HG03108 (cell line): ENCODE data around the gene HUS1.
"Not testable (repeated sequence)": the region's sequence is repeated elsewhere in the genome, so short reads cannot be mapped to it uniquely, and the experiment has no call there.

Source experiments
- ATAC-seq: cut with Tn5 transposase; IDR thresholded peaks from one replicate; pipeline ENCODE4 v1.9.1; 2021; ENCODE audit warnings: moderate library complexity; ENCODE audit not compliant: unreplicated experiment

The HUS1 gene

DNA sequence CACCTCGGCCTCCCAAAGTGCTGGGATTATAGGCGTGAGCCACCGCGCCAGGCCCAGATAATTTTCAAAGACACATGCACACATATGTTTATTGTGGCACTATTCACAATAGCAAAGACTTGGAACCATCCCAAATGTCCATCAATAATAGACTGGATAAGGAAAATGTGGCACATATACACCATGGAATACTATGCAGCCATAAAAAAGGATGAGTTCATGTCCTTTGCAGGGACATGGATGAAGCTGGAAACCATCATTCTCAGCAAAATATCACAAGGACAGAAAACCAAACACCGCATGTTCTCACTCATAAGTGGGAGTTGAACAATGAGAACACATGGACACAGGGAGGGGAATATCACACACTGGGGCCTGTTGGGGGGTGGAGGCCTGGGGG lies 1.2 kb upstream of the HUS1 start:
- ATAC-seq: not testable (repeated sequence)

GRCh38 chr7:47979832-47980181 lies 392 bp upstream of the HUS1 start:
- no peak for ATAC-seq

DNA sequence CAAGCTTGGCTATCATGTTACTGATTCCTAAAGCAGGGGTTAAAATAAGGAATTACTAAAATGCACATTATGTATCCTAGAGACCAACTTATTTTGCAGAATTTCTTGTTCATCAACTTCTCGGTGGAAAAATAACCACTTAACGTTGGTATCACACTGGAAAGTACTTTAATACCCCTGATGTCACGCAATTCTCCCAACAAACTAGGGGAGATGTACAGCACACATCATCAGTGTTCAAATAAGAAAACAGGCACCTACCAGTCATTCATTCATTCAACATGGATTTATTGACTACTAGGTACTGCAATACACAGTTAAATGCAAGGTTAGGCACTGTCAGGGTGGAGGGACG lies 648 bp downstream of the HUS1 start:
- ATAC-seq: no peak

- no peak for ATAC-seq
Observed at GRCh38 chr7:47973739-47974138, 5.7 kb downstream of the HUS1 start.

DNA sequence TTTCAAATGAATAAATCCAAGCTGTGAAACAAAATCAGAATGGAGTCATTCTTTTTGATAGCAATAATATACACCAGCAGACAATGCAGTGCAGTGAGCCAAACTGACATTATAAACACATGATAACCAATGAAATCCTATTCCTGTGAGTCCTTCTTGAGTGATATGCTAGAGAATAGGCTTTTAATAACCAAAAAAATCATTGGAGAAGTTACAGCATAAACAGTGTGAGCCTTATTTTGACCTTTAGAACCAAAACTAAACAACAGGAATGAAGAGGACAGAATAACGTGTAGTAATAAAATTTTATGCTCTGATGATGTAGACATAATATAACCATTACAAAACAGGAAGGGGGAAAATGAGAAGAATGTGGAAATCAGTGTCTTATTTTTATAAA lies 8.7 kb downstream of the HUS1 start:
- no peak for ATAC-seq

DNA sequence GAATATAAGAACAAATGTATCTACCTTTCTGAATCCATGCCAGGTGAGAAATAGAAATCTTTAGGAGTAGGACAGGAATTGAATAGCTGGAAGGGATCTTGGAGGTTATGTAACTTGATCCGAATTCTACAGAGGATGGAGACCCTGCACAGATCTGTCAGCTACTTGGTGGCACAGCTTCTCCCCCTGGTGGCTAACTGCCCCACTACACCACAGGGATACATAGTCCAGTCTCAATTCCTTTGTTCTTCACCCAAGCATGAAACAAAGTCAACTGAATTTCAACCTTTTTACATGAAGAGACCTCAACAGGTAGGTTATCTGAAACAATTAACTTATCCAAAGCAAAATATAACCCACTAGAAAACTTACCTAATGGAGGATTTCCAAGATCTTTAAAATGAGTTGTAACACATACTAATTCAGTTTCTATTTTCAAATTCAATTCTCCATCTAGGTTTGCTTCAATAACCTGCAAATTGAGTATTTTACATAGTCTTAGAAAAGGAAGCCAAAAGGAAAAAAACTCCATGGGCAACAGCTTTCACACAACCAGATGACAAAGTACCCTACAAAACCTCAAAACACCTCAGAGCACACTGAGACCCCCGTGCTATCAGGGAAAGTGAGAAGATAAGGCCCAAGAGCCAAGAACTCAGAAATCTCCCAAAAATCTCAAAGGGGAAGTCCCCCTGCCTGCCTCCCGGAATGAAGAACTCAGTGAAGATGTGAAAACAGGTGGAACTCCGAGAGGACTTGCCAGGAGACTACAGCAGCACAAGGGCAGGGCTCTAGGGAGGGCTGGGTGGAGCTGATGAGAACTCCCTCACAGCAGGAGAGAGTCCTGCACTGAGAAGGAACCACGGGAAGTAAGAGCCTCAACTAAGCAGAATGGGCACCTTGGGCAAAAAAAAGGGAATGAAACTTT lies 10.3 kb downstream of the HUS1 start:
- peak; percentile 60 for ATAC-seq

DNA sequence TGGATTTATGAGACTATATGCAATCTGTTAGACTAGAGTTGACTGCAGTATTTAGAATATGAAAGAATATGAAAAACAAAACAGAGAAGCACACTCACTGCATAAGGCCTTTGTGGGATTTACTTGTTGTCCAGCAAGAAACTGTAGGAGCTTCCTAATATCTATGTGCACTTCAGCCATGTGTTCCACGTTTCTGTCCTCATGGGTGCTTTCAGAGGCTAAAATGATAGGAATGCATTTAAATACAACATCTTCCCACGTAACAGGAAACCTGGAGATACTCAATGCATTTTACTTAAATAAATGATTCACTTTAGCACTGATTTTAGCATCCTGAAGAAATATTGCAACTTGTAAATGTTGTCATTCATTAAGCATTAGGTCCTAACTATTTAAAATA lies 11.7 kb downstream of the HUS1 start:
- no peak for ATAC-seq

GRCh38 chr7:47967123-47967522 lies 12.3 kb downstream of the HUS1 start:
- ATAC-seq: no peak

GRCh38 chr7:47965456-47965855 lies 14.0 kb downstream of the HUS1 start:
- no peak for ATAC-seq

DNA sequence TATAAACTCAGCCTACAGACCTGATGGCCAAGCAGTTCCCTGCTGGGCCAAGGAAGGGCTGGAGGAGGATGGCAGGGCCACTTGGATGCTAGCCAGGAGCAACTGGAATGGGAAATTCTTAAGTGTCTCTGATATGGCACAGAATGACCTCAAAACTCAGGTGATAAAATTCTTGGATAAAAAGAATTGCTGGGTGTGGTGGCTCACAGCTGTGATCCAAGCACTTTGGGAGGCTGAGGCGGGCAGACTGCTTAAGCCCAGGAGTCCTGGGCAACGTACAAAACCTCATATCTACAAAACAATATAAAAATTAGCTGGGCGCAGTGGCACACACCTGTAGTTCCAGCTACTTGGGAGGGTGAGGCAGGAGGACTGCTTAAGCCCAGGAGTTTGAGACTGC lies 17.2 kb downstream of the HUS1 start:
- ATAC-seq: no peak

- ATAC-seq: no peak
Observed at GRCh38 chr7:47957156-47957555, 22.3 kb downstream of the HUS1 start.

GRCh38 chr7:47956220-47956619 lies 23.2 kb downstream of the HUS1 start:
- no peak for ATAC-seq

- ATAC-seq: no peak
Observed at GRCh38 chr7:47954231-47954911, 25.0 kb downstream of the HUS1 start.

GRCh38 chr7:47953822-47954221 lies 25.6 kb downstream of the HUS1 start:
- ATAC-seq: no peak

DNA sequence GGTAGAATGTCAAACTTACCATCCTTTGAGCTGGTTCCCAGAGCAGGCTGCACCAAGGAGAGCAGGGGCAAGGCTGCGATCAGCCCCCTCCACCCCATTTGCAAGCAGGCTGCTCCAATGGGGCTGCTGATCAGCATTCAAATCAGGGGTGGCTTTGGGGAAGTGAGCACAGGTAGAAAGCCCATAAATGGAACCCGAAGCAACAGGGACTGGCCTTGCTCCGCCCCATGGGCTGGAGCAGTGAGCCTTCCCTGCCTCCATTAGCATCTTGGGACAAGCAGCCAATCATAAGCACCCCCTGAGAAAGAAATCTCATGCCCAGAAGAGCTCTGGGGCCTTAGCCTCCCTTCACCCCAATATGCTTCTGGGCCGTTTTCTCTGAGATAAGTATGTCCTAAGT lies 27.2 kb downstream of the HUS1 start:
- no peak for ATAC-seq

DNA sequence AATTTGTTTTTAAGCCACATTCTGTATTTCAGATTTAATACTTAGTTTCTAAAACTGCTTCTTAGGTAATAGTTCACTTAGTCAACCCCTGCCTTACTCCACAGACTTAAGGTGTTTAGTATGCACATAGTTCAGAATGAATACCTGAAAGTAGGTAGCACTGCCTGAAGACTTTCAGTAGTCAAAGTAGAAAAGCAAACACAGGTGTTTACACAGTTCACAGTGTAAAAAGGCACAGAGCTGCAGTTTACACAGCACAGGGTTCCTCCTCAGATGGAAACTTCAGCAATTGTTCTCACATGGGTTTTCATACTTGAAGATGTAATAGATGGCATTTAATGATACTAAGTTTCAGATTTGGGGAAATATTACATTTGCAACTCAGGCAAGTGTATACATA lies 28.0 kb downstream of the HUS1 start:
- ATAC-seq: no peak

DNA sequence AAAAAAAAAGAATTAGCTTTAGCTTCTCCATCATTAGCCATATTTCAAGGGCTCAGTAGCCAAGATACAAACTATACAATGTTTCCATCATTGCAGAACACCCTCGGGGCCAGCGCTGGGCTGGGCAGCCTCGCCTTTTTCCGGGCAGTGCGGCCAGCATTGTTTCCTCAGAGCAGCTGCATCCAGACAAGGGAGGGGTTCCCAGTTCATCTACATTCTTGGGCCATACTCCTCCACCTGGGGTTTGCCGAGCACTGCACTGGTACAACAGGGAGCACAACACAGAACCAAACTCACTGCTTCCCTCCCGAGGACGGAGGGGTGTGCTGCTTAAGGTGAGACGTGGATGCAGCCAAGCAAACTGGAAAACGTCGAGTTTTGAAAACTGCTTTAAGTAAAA lies 28.7 kb downstream of the HUS1 start:
- no peak for ATAC-seq

- ATAC-seq: no peak
Observed at GRCh38 chr7:47949703-47950102, 29.7 kb downstream of the HUS1 start.

DNA sequence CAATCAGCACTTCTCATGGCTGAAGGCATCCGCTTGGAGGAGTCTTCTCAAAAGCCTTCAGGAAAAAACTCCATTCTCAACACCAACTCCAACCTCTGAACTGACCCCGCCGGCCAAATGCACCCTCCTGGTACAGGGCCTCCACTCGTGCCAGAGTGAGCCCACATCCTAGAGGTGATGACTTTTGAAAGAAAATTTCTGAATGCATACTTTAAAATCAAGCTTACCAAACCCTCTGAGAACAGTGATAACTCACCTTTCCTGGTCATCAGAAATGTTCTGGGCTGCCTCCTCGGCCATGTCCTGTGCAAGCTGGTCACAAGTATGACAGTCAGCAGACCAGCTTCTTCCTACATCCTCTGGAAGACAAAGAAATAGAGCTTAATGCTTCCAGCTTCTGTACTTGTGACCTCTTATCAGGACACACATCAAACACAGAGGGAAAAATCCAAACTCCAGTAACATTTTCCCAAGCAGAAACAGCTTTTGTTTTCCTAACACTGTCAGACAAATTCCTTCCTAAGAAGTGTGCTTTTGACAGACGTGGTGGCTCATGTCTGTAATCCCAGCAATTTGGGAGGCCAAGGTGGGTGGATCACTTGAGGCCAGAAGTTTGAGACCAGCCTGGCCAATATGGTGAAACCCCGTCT lies 31.1 kb downstream of the HUS1 start, which contains the start of gene PKD1L1:
TSS of gene PKD1L1 (minus strand) at position 326 of the 650 bp plus-strand sequence. CDS start at position 300, 26 bp downstream.
- no peak for ATAC-seq

DNA sequence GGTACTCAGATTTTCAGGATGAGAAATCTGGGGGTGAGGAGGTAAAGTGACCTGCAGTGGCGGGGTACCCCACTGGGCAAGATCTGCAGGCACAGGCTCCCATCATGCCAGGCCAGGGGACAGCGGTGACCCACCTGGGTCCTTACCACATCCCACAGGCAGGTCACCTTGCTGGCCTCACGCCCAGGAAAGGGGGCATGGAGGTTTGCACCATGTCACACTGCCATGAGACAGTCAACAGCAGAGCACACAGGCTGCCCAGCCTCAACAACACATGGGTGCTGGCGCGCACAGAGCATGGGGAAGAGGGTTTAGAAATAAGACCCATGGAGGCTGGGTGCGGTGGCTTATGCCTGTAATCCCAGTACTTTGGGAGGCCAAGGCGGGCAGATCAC lies 32.1 kb downstream of the HUS1 start:
- no peak for ATAC-seq

- no peak for ATAC-seq
Observed at GRCh38 chr7:47946581-47947354, 32.6 kb downstream of the HUS1 start.
